GM19035 (cell line): ENCODE data around the gene GPR34.
"Not testable (repeated sequence)": the region's sequence is repeated elsewhere in the genome, so short reads cannot be mapped to it uniquely, and the experiment has no call there.

Source experiments
- ATAC-seq: cut with Tn5 transposase; IDR thresholded peaks from one replicate; pipeline ENCODE4 v1.9.1; 2021; ENCODE audit not compliant: unreplicated experiment

The GPR34 gene

GRCh38 chrX:41692162-41692749, 3.5 kb downstream of the GPR34 start:
- ATAC-seq = no peak

- ATAC-seq = no peak
Observed at GRCh38 chrX:41693024-41693423, 4.3 kb downstream of the GPR34 start.

- ATAC-seq = no peak
Observed at GRCh38 chrX:41695426-41695825, 6.7 kb downstream of the GPR34 start.

GRCh38 chrX:41703574-41704029, 14.8 kb downstream of the GPR34 start:
- no peak for ATAC-seq

- no peak for ATAC-seq
Observed at GRCh38 chrX:41705042-41705441, 16.3 kb downstream of the GPR34 start.

GRCh38 chrX:41705680-41706374, 17.1 kb downstream of the GPR34 start:
- peak; percentile 78 for ATAC-seq

GRCh38 chrX:41707218-41707617, 18.4 kb downstream of the GPR34 start:
- ATAC-seq = no peak

- ATAC-seq = no peak
Observed at GRCh38 chrX:41708486-41708885, 19.7 kb downstream of the GPR34 start.

- ATAC-seq = no peak
Observed at GRCh38 chrX:41711021-41711667, 22.4 kb downstream of the GPR34 start.

- no peak for ATAC-seq
Observed at GRCh38 chrX:41716222-41716621, 27.4 kb downstream of the GPR34 start.

GRCh38 chrX:41716767-41717473, 28.1 kb downstream of the GPR34 start:
- no peak for ATAC-seq

GRCh38 chrX:41718481-41719235, 29.9 kb downstream of the GPR34 start:
- no peak for ATAC-seq

GRCh38 chrX:41719610-41720009, 30.8 kb downstream of the GPR34 start:
- not testable (repeated sequence) for ATAC-seq

GRCh38 chrX:41720125-41720779, 31.5 kb downstream of the GPR34 start:
- peak; percentile 78 for ATAC-seq

- ATAC-seq = no peak
Observed at GRCh38 chrX:41721590-41721989, 32.8 kb downstream of the GPR34 start.

- no peak for ATAC-seq
Observed at GRCh38 chrX:41722214-41722613, 33.4 kb downstream of the GPR34 start.

GRCh38 chrX:41722816-41723618, 34.2 kb downstream of the GPR34 start:
- ATAC-seq = no peak

- ATAC-seq = no peak
Observed at GRCh38 chrX:41723826-41724225, 35.1 kb downstream of the GPR34 start, which contains the start of gene GPR82. Gene GPR82 (plus strand): TSS chrX:41724181. CDS start chrX:41727027, 2,846 bp downstream.

GRCh38 chrX:41728125-41728524, 39.4 kb downstream of the GPR34 start:
- no peak for ATAC-seq
